ENCODE measurements around the gene MCM8. TPM values are rescaled to one million over a fixed set of nuclear protein-coding genes. Genes with fewer than 3 reads are reported as not detected.

The MCM8 gene
- total and polyA plus RNA-seq, 2 experiments from 2014 or later = 10.6 to 30.4 TPM

DNA sequence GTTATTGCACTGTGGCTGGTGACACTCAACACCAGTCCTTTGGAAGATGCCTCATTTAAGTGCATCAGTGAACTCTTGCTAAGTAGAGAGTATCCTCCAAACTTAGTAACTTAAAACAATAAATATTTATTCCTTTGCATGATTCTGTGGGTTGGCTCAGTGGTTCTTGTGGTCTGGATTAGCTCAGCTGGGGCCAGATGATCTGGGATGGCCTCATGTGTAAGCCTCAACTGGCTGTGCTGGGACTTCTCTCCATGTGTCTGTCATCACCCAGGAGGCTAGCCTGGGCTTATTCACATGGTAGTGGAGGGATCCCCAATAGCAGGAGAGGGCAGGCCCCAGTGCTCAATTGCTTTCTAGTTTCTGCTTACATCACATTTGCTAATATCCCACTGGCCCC is 95.1 kb downstream of the MCM8 start (continued):
- no peak for TF ChIP-seq ZNF462 (CRISPR knock-in tag; IDR thresholded peaks at IDR 0.05)
- no peak for TF ChIP-seq POLR2AphosphoS5 (IDR thresholded peaks at IDR 0.05; ENCODE audit: low read depth)
- TF ChIP-seq, protein P1, sequence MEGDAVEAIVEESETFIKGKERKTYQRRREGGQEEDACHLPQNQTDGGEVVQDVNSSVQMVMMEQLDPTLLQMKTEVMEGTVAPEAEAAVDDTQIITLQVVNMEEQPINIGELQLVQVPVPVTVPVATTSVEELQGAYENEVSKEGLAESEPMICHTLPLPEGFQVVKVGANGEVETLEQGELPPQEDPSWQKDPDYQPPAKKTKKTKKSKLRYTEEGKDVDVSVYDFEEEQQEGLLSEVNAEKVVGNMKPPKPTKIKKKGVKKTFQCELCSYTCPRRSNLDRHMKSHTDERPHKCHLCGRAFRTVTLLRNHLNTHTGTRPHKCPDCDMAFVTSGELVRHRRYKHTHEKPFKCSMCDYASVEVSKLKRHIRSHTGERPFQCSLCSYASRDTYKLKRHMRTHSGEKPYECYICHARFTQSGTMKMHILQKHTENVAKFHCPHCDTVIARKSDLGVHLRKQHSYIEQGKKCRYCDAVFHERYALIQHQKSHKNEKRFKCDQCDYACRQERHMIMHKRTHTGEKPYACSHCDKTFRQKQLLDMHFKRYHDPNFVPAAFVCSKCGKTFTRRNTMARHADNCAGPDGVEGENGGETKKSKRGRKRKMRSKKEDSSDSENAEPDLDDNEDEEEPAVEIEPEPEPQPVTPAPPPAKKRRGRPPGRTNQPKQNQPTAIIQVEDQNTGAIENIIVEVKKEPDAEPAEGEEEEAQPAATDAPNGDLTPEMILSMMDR (conservative IDR thresholded peaks at IDR 0.05; ENCODE audit: low read depth in 2 of 2) = no peak
- TF ChIP-seq ZNF114 (CRISPR knock-in tag; IDR thresholded peaks at IDR 0.05) = no peak
- TF ChIP-seq JUNB (IDR thresholded peaks at IDR 0.05; ENCODE audit: unreplicated experiment) = no peak
- TF ChIP-seq STAT1 (IDR thresholded peaks at IDR 0.05; ENCODE audit: unreplicated experiment) = no peak

DNA sequence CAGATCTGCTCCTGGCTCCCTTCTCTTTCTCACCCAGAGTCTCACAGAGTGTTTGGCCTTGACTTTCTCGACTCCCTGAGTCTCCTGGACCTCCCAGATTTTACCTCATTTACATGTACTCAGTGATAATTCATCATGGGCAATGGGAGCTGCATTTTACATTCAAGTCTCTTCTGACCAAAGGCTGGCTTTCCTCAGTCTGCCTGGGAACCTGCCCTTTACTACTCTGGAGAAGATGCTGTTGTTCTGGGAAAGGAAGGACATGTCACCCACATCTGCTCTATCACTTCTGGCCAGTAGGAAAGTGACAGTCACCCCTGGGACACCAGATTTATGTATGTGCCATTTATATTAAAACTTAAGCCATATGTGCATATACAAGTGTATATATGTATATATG is 96.0 kb downstream of the MCM8 start:
- H4K20me1 ChIP-seq (replicated peaks; ENCODE audit: insufficient read depth) = no peaks in the 10 kb centered on the region
- no peaks in the 10 kb centered on the region for H3K36me3 ChIP-seq (ENCODE audit: insufficient read depth)
- Mint-ChIP-seq H3K9me3 (no peaks in the 10 kb centered on the region), H3K27me3 (ENCODE audit: insufficient read depth, low read depth, poor library complexity) (peaks cover 27% of the 10 kb centered on the region), H3K36me3 (ENCODE audit: low read depth) (peaks cover 13% of the 10 kb centered on the region; the same call in 2 of the 3 replicates), H3K4me1 (0 out of 3 replicates have a peak, but pooled peaks cover 2% of the 10 kb centered on the region), H3K27ac (no peak overlapping the region), H3K4me3 (no peak overlapping the region)
- no peaks in the 10 kb centered on the region for H3F3A ChIP-seq (replicated peaks; ENCODE audit: low read depth)
- no peak overlapping the region for H3K27ac ChIP-seq (ENCODE audit: low read depth)
- H3K27me3 ChIP-seq (ENCODE audit: insufficient read depth) = peaks cover 19% of the 10 kb centered on the region
- H3K4me1 ChIP-seq (ENCODE audit: insufficient read depth) = peaks cover 4% of the 10 kb centered on the region; the same call in 1 of the 2 replicates
- peaks cover 7% of the 10 kb centered on the region for H3K9me2 ChIP-seq (ENCODE audit: insufficient read depth)
- no peak for DNase-seq (ENCODE audit: low spot score)
- no peak for ATAC-seq
- H3K4me2 ChIP-seq = no peak overlapping the region
- no peak overlapping the region for H2AFZ ChIP-seq
- H3K79me2 ChIP-seq (replicated peaks; ENCODE audit: insufficient read depth) = no peaks in the 10 kb centered on the region
- H3K4me3 ChIP-seq = no peak overlapping the region
- no peak for TF ChIP-seq ZNF331 (CRISPR knock-in tag; IDR thresholded peaks at IDR 0.05; ENCODE audit: low read depth)
- TF ChIP-seq CREB1 (CRISPR knock-in tag; IDR thresholded peaks at IDR 0.05; ENCODE audit: low read depth) = no peak
- TF ChIP-seq, protein P2, sequence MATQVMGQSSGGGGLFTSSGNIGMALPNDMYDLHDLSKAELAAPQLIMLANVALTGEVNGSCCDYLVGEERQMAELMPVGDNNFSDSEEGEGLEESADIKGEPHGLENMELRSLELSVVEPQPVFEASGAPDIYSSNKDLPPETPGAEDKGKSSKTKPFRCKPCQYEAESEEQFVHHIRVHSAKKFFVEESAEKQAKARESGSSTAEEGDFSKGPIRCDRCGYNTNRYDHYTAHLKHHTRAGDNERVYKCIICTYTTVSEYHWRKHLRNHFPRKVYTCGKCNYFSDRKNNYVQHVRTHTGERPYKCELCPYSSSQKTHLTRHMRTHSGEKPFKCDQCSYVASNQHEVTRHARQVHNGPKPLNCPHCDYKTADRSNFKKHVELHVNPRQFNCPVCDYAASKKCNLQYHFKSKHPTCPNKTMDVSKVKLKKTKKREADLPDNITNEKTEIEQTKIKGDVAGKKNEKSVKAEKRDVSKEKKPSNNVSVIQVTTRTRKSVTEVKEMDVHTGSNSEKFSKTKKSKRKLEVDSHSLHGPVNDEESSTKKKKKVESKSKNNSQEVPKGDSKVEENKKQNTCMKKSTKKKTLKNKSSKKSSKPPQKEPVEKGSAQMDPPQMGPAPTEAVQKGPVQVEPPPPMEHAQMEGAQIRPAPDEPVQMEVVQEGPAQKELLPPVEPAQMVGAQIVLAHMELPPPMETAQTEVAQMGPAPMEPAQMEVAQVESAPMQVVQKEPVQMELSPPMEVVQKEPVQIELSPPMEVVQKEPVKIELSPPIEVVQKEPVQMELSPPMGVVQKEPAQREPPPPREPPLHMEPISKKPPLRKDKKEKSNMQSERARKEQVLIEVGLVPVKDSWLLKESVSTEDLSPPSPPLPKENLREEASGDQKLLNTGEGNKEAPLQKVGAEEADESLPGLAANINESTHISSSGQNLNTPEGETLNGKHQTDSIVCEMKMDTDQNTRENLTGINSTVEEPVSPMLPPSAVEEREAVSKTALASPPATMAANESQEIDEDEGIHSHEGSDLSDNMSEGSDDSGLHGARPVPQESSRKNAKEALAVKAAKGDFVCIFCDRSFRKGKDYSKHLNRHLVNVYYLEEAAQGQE (IDR thresholded peaks at IDR 0.05; ENCODE audit: unreplicated experiment) = no peak

All from GM23338 (cell line).